ENCODE measurements around the gene DDX3X.

DNA sequence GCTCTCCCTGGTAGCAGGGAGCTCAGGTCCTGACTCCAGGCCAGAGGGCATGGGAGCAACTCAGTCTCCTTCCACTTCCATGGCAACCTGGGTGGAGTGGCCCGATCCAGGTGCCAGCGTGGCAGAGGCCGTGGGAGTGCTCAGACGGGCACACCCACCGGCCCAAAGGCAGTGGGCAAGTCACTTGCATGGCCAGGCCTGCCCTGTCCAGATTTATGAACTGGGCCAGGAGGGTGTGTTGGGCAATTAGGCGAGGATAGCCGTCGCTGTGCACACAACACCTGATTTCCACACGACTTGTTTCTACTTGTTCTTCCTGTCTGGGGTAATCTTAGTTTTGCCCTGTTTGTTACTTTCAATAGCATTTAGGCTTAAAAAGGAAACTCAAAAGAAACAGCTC is 57.6 kb downstream of the DDX3X start:
- TF ChIP-seq ZNF561 (CRISPR knock-in tag; conservative IDR thresholded peaks at IDR 0.05) (no peak), TCF7 (IDR thresholded peaks at IDR 0.05; ENCODE audit: borderline replicate concordance) (no peak)
